CD14-positive monocyte (primary cell): Measurements from ENCODE around the gene DTX1. TPM values are rescaled to one million over a fixed set of nuclear protein-coding genes. Genes with fewer than 3 reads are reported as not detected.

Experiments
- DNase-seq, 3 donors: peaks; one replicate each; pipeline ENCODE4 v3.0.0-alpha.2; 2011 to 2022
- H2AFZ ChIP-seq: 2 replicates; pipeline ENCODE4 v1.6.0; 2012; ENCODE audit warnings: mild to moderate bottlenecking, low read depth, low read length, inconsistent platforms; ENCODE audit not compliant: insufficient read depth, poor library complexity, severe bottlenecking
- H3K27ac ChIP-seq, 2 donors: 1 replicate in 1 of 2; 2 replicates in 1 of 2; pipeline ENCODE4 v1.5.1; 2012 to 2013; ENCODE audit warnings: low read length in 2 of 2, control low read depth in 1 of 2, inconsistent platforms in 1 of 2, low read depth in 1 of 2, mild to moderate bottlenecking in 1 of 2
- H3K27me3 ChIP-seq, 2 donors: one replicate each; pipeline versions ENCODE4 v1.6.0 to v1.6.1; 2011 to 2013; ENCODE audit warnings: low read length in 2 of 2; ENCODE audit not compliant: control insufficient read depth in 2 of 2, insufficient read depth in 2 of 2
- H3K36me3 ChIP-seq, 2 donors: replicated peaks in 1 of 2; 1 replicate in 1 of 2; 2 replicates in 1 of 2; pipeline versions ENCODE4 v1.5.1 to v1.6.1; 2012 to 2013; ENCODE audit warnings: low read length in 2 of 2, control low read depth in 1 of 2, inconsistent platforms in 1 of 2, mild to moderate bottlenecking in 1 of 2; ENCODE audit not compliant: insufficient read depth in 2 of 2, control insufficient read depth in 1 of 2
- H3K4me1 ChIP-seq, 2 donors: 1 replicate in 1 of 2; 2 replicates in 1 of 2; pipeline versions ENCODE4 v1.5.1 to v1.6.1; 2012 to 2013; ENCODE audit warnings: low read length in 2 of 2, control low read depth in 1 of 2, inconsistent platforms in 1 of 2, mild to moderate bottlenecking in 1 of 2, moderate library complexity in 1 of 2; ENCODE audit not compliant: insufficient read depth in 2 of 2, control insufficient read depth in 1 of 2
- H3K4me2 ChIP-seq: replicated peaks from 2 replicates; pipeline ENCODE3; 2012; ENCODE audit warnings: low read length, moderate library complexity, mild to moderate bottlenecking; ENCODE audit not compliant: poor library complexity, severe bottlenecking; ENCODE audit errors: extremely low read depth
- H3K4me3 ChIP-seq, 3 experiments: fragments of 200-600 bp in 1 of 3; sonication (generic) in 1 of 3; replicated peaks in 1 of 3; 1 replicate in 2 of 3; 2 replicates in 1 of 3; pipeline ENCODE4 v1.5.1; 2011 to 2013; ENCODE audit warnings: low read length in 3 of 3, mild to moderate bottlenecking in 3 of 3, control low read depth in 2 of 3, low read depth in 2 of 3, inconsistent platforms in 1 of 3, moderate library complexity in 1 of 3
- H3K79me2 ChIP-seq: 2 replicates; pipeline ENCODE4 v1.6.0; 2012; ENCODE audit warnings: mild to moderate bottlenecking, control low read depth, inconsistent platforms, low read length, moderate library complexity; ENCODE audit not compliant: insufficient read depth
- H3K9ac ChIP-seq: 2 replicates; pipeline ENCODE4 v1.6.0; 2017; ENCODE audit warnings: low read length, mild to moderate bottlenecking; ENCODE audit not compliant: insufficient read depth, poor library complexity, severe bottlenecking
- H3K9me3 ChIP-seq, 2 donors: replicated peaks in 1 of 2; 1 replicate in 1 of 2; 2 replicates in 1 of 2; pipeline versions ENCODE4 v1.5.1 to v1.6.1; 2012 to 2013; ENCODE audit warnings: low read length in 2 of 2, control low read depth in 1 of 2; ENCODE audit not compliant: control insufficient read depth in 1 of 2, insufficient read depth in 1 of 2
- H4K20me1 ChIP-seq: 2 replicates; pipeline ENCODE4 v1.6.0; 2012; ENCODE audit warnings: mild to moderate bottlenecking, low read length, control low read depth, moderate library complexity; ENCODE audit not compliant: insufficient read depth
- H3K27ac Mint-ChIP-seq, 7 donors: one replicate each; pipeline ENCODE4 v1.8.0; 2020; ENCODE audit warnings: mild to moderate bottlenecking in 7 of 7, mixed read lengths in 7 of 7, moderate library complexity in 6 of 7, inconsistent platforms in 2 of 7
- H3K27me3 Mint-ChIP-seq, 3 donors: one replicate each; pipeline ENCODE4 v1.8.0; 2021 to 2022; ENCODE audit warnings: low read depth in 3 of 3, mild to moderate bottlenecking in 3 of 3, mixed read lengths in 3 of 3, moderate library complexity in 3 of 3, inconsistent platforms in 1 of 3
- H3K36me3 Mint-ChIP-seq, 2 donors: one replicate each; pipeline ENCODE4 v1.8.0; 2020; ENCODE audit warnings: mixed read lengths in 2 of 2, inconsistent platforms in 1 of 2, mild to moderate bottlenecking in 1 of 2
- H3K4me1 Mint-ChIP-seq: one replicate; pipeline ENCODE4 v1.8.0; 2020; ENCODE audit warnings: mild to moderate bottlenecking, mixed read lengths
- H3K4me3 Mint-ChIP-seq, 2 donors: one replicate each; pipeline ENCODE4 v1.8.0; 2020; ENCODE audit warnings: mild to moderate bottlenecking in 2 of 2, mixed read lengths in 2 of 2, moderate library complexity in 1 of 2
- H3K9me3 Mint-ChIP-seq, 7 donors: one replicate each; pipeline ENCODE4 v1.8.0; 2020 to 2022; ENCODE audit warnings: mixed read lengths in 7 of 7, mild to moderate bottlenecking in 6 of 7, moderate library complexity in 6 of 7, inconsistent platforms in 2 of 7
- WGBS: methylation state at CpG from one replicate; pipeline ENCODE4 v1.1.5; 2013; ENCODE audit warnings: missing lambda C conversion rate; ENCODE audit not compliant: insufficient coverage; 5-methylcytosine and 5-hydroxymethylcytosine counted together
- intact Hi-C, 2 donors: fragments of 100-400 bp; cut with micrococcal nuclease; formaldehyde crosslinking; loops; one replicate each; pipeline versions ENCODE4 v1.15.0 to v1.15.1; 2023
- polyA plus RNA-seq, 3 donors: library from polyadenylated mRNA; depleted of rRNA in 1 of 3; unstranded in 2 of 3; stranded (reverse) in 1 of 3; fragments of 300-500 nt in 2 of 3; fragments of >200 nt in 1 of 3; fragmentation: Illumina TruSeq in 2 of 3; gene quantifications; 1 replicate in 2 of 3; 2 replicates in 1 of 3; pipeline ENCODE4 v1.2.3, GENCODE V29; 2012 to 2021
- TF ChIP-seq, protein P1 (sequence below): fragments of 200-600 bp; IDR thresholded peaks from one replicate; pipeline ENCODE4 v1.8.0; 2022; ENCODE audit warnings: antibody characterized with exemption, mild to moderate bottlenecking

Gene DTX1
- polyA plus RNA-seq, 3 donors: 0.04 TPM; not detected in 1

DNA sequence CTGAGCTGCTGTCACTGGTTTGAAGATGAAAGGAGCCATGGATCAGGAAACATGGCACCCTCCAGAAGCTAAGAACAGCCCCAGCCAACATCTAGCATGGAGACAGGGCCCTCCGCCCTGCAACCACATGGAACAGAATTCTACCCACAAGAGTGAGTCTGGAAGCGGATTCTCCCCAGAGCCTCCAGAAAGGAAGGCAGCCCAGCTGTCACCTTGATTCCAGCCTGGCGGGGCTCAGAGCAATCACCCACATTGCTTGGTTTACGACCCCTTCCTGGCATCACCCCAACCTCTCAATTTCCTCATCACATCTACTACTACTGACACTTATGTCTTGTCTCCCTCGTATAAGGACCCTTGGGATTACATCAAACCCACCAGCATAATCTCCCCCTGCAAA, 39.7 kb upstream of the DTX1 start:
- H4K20me1 ChIP-seq: no peaks in the 10 kb centered on the region
- no peaks in the 10 kb centered on the region for H3K27me3 ChIP-seq
- no peak overlapping the region for H3K27ac ChIP-seq
- Mint-ChIP-seq H3K27ac (no peak overlapping the region), H3K9me3 (peaks cover 0 to 6% (median 3%) of the 10 kb centered on the region in 7 donors), H3K27me3 (peaks cover 9 to 14% (median 9%) of the 10 kb centered on the region in 3 donors), H3K36me3 (peaks cover under 1 to 1% of the 10 kb centered on the region in 2 donors), H3K4me1 (no peaks in the 10 kb centered on the region), H3K4me3 (no peak overlapping the region)
- H3K36me3 ChIP-seq: peaks cover 0 to under 1% of the 10 kb centered on the region in 2 donors
- intact Hi-C loops: no loop called here
- H3K9me3 ChIP-seq: peaks cover under 1% of the 10 kb centered on the region in 2 donors
- H3K4me2 ChIP-seq: no peak overlapping the region
- WGBS: 89% methylated on average over 3 of the region's 5 CpGs
- TF ChIP-seq, protein P1, sequence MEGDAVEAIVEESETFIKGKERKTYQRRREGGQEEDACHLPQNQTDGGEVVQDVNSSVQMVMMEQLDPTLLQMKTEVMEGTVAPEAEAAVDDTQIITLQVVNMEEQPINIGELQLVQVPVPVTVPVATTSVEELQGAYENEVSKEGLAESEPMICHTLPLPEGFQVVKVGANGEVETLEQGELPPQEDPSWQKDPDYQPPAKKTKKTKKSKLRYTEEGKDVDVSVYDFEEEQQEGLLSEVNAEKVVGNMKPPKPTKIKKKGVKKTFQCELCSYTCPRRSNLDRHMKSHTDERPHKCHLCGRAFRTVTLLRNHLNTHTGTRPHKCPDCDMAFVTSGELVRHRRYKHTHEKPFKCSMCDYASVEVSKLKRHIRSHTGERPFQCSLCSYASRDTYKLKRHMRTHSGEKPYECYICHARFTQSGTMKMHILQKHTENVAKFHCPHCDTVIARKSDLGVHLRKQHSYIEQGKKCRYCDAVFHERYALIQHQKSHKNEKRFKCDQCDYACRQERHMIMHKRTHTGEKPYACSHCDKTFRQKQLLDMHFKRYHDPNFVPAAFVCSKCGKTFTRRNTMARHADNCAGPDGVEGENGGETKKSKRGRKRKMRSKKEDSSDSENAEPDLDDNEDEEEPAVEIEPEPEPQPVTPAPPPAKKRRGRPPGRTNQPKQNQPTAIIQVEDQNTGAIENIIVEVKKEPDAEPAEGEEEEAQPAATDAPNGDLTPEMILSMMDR: no peak
- H2AFZ ChIP-seq: no peak overlapping the region
- no peak overlapping the region for H3K4me3 ChIP-seq
- DNase-seq: no peak
- no peaks in the 10 kb centered on the region for H3K4me1 ChIP-seq
- H3K9ac ChIP-seq: no peak overlapping the region
- H3K79me2 ChIP-seq: no peaks in the 10 kb centered on the region

GRCh38 chr12:113019025-113019424, 37.5 kb upstream of the DTX1 start:
- Histone ChIP-seq H3K9me3 (no peaks in the 10 kb centered on the region), H3K4me1 (no peaks in the 10 kb centered on the region), H3K36me3 (no peaks in the 10 kb centered on the region), H3K27me3 (no peaks in the 10 kb centered on the region), H3K4me3 (no peak overlapping the region), H3K79me2 (no peaks in the 10 kb centered on the region), H2AFZ (no peak overlapping the region), H3K27ac (no peak overlapping the region), H3K4me2 (no peak overlapping the region), H4K20me1 (no peaks in the 10 kb centered on the region), H3K9ac (no peak overlapping the region)
- peaks cover 0 to 5% (median 0%) of the 10 kb centered on the region in 7 donors for H3K9me3 Mint-ChIP-seq
- peaks cover 13 to 16% (median 16%) of the 10 kb centered on the region in 3 donors for H3K27me3 Mint-ChIP-seq
- intact Hi-C loops: no loop called here
- no peak overlapping the region for H3K4me3 Mint-ChIP-seq
- H3K4me1 Mint-ChIP-seq: no peaks in the 10 kb centered on the region
- TF ChIP-seq, protein P1: no peak
- WGBS: 88% methylated on average over 1 of the region's 4 CpGs
- H3K36me3 Mint-ChIP-seq: no peaks in the 10 kb centered on the region
- DNase-seq: no peak
- H3K27ac Mint-ChIP-seq: no peak overlapping the region
